SK-N-SH treated with all-trans-retinoic acid at 6 μM for 48 hours (cell line): ENCODE data around the gene FBXW11.

Source experiments
- ARNTL ChIP-seq: fragments of 450-650 bp; formaldehyde crosslinking; IDR thresholded peaks from 2 replicates; pipeline ENCODE4 v1.5.0; 2020; ENCODE audit warnings: low read depth, mild to moderate bottlenecking, moderate library complexity, borderline replicate concordance
- RARB ChIP-seq: fragments of 250-450 bp; sonication (Bioruptor Pico); IDR thresholded peaks from 2 replicates; pipeline ENCODE4 v1.8.0; 2021; ENCODE audit warnings: mild to moderate bottlenecking, moderate library complexity
- ZNF70 ChIP-seq: fragments of 450-650 bp; formaldehyde crosslinking; IDR thresholded peaks from 2 replicates; pipeline ENCODE4 v1.5.0; 2020; ENCODE audit warnings: mild to moderate bottlenecking, moderate library complexity
- TF ChIP-seq, protein P1 (sequence below): fragments of 250-450 bp; sonication (Bioruptor Pico); IDR thresholded peaks from 2 replicates; pipeline ENCODE4 v1.5.1; 2020; ENCODE audit warnings: low read depth, mild to moderate bottlenecking, moderate library complexity

DNA sequence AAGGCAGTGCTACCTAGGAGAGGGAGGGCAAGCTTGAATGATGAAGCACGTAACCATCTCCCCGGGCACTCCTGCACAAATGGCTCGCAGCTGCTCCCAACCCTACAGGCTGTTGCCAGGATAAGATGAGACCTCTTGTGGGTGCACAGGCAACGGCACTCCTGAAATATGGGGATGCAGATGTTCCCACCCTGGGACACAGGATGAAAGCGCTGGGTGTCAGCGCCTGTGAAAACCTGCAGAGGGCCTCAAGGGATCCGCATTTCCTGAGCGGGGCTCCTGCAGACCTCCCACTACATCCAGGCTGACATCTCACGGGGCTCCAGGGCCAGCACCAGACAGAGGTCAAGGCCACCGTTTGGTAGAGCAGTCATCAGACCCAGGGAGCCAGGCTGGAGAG, 160.1 kb downstream of the FBXW11 start:
- TF ChIP-seq ZNF70 (CRISPR knock-in tag) (no peak), ARNTL (CRISPR knock-in tag) (no peak), RARB (CRISPR knock-in tag) (no peak)
- TF ChIP-seq, protein P1, sequence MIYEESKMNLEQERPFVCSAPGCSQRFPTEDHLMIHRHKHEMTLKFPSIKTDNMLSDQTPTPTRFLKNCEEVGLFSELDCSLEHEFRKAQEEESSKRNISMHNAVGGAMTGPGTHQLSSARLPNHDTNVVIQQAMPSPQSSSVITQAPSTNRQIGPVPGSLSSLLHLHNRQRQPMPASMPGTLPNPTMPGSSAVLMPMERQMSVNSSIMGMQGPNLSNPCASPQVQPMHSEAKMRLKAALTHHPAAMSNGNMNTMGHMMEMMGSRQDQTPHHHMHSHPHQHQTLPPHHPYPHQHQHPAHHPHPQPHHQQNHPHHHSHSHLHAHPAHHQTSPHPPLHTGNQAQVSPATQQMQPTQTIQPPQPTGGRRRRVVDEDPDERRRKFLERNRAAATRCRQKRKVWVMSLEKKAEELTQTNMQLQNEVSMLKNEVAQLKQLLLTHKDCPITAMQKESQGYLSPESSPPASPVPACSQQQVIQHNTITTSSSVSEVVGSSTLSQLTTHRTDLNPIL (CRISPR knock-in tag) = no peak
